Measurements from ENCODE around the gene IFNLR1. TPM values are rescaled to one million over a fixed set of nuclear protein-coding genes. Genes with fewer than 3 reads are reported as not detected.

IFNLR1 gene
- total RNA-seq (5.8 and 6.4 TPM in 2 replicates), polyA plus RNA-seq (3.6 and 7.5 TPM in 2 replicates)

DNA sequence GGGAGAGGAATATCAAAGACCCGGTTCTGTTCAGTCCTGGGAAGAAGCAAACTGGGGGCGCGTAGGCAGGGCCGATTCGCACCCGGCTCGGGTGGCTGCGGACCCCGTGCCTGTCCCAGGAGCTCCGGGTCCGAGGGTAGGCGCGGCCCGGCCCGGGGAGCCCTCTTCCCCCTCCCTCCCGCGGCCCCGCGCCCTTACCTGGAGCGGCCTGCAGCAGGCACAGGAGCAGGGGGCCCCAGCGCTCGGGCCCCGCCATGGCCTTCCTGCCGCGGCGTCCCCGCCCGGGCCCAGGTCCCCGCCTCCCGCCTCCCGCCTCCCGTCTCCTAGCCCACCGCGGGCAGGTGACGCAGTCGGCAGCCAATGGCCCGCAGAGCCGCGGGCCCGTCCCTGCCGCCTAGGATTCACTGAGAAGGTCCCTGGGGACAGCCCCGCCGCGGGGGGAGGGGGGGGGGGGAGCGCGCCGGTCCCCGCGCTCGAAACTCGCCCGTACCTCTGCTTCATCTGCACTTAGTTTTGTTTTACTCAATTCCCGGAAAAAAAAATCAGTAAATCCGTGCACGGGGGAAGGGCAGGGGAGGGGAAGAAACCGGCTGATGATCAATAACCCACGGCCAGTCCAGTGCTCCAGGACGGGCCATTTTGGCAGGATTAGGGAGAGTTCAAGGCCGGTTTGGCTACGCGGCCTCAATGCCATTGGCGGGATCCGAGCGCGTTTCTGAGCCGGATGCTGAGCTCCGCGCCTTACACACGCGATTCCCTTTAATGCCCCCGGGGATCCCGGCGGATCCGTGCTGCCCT is at the start of gene IFNLR1:
IFNLR1 (minus strand) TSS at position 297 of the 798 bp plus-strand sequence; CDS start at position 256, 41 bp downstream.
- DNase-seq (ENCODE audit: low spot score) = peak; percentile 89
- under 1% methylated on average over 45 of the region's 74 CpGs for WGBS (ENCODE audit: low lambda C conversion rate, missing lambda C conversion rate)
- Histone ChIP-seq H3K4me2 (peak within 1 kb of the TSS; percentile 94), H3K27ac (peak within 1 kb of the TSS; percentile 94), H3K9me3 (ENCODE audit: low read depth) (no peaks in the 10 kb centered on the region), H3K36me3 (replicated peaks; ENCODE audit: insufficient read depth, low read depth) (no peaks in the 10 kb centered on the region), H2AFZ (peak within 1 kb of the TSS; percentile 90), H3K79me2 (peaks cover 26% of the 10 kb centered on the region), H4K20me1 (ENCODE audit: insufficient read depth, poor library complexity, severe bottlenecking) (no peaks in the 10 kb centered on the region), H3K9me2 (replicated peaks; ENCODE audit: insufficient read depth) (no peaks in the 10 kb centered on the region), H3K4me1 (ENCODE audit: insufficient read depth) (no peaks in the 10 kb centered on the region), H3K4me3 (peak within 1 kb of the TSS; percentile 73), H3K27me3 (no peaks in the 10 kb centered on the region)
- TF ChIP-seq EZH2 (IDR thresholded peaks at IDR 0.05; ENCODE audit: borderline replicate concordance) (no peak), EZH2phosphoT487 (IDR thresholded peaks at IDR 0.05; ENCODE audit: low read depth, severe bottlenecking, unreplicated experiment) (no peak)
- TF ChIP-seq, protein P1, sequence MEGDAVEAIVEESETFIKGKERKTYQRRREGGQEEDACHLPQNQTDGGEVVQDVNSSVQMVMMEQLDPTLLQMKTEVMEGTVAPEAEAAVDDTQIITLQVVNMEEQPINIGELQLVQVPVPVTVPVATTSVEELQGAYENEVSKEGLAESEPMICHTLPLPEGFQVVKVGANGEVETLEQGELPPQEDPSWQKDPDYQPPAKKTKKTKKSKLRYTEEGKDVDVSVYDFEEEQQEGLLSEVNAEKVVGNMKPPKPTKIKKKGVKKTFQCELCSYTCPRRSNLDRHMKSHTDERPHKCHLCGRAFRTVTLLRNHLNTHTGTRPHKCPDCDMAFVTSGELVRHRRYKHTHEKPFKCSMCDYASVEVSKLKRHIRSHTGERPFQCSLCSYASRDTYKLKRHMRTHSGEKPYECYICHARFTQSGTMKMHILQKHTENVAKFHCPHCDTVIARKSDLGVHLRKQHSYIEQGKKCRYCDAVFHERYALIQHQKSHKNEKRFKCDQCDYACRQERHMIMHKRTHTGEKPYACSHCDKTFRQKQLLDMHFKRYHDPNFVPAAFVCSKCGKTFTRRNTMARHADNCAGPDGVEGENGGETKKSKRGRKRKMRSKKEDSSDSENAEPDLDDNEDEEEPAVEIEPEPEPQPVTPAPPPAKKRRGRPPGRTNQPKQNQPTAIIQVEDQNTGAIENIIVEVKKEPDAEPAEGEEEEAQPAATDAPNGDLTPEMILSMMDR (IDR thresholded peaks at IDR 0.05; ENCODE audit: poor library complexity) = no peak

DNA sequence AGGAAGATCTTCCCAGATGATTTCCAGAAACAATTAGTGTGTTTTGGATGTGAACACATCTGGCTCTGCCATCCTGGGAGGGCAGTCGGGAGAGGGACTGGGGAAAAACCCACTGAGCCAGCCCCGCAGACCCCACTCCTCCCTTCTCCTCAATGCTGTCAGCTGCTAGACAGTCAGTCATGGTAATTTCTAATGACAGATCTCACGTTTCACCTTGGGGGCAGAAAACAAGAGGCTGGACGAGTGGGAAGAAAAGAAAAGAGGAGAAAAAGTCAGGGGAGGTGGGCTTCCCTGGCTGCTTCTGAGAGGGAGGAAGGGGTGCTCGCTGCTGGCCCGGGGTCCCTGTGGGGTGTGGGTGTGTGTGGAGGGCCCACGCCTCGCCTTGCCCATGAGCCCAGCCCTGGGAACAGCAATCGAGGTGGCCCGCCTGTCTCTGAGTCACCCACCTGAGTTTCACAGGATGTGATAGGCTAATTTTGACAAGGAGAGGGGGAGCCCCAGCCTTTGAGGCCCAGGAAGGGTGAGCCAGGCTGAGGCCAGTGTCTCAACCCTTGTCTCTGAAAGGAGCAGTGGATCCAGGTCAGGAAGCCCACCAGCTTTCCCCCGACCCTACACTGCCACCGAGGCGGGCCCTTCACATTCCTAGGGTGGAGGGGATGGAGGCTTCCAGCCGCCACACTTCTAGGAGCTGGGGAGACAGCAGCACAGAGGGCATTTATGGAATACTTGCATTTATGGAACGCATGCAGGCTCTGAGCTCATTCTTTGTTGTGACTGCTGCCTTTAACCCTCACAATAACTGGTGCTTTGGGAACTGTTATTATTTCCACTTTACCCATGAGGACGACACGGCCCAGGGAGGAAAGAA is 49.1 kb upstream of the IFNLR1 start:
- Histone ChIP-seq H3K4me2 (no peak overlapping the region), H3K4me3 (no peak overlapping the region), H2AFZ (peak overlapping the region; percentile 16), H3K79me2 (no peaks in the 10 kb centered on the region), H3K27me3 (no peaks in the 10 kb centered on the region), H3K4me1 (ENCODE audit: insufficient read depth) (peaks cover 14% of the 10 kb centered on the region), H4K20me1 (ENCODE audit: insufficient read depth, poor library complexity, severe bottlenecking) (no peaks in the 10 kb centered on the region), H3K9me3 (ENCODE audit: low read depth) (no peaks in the 10 kb centered on the region), H3K27ac (peak overlapping the region; percentile 24), H3K9me2 (replicated peaks; ENCODE audit: insufficient read depth) (no peaks in the 10 kb centered on the region), H3K36me3 (replicated peaks; ENCODE audit: insufficient read depth, low read depth) (no peaks in the 10 kb centered on the region)
- DNase-seq (ENCODE audit: low spot score) = peak; percentile 49
- WGBS (ENCODE audit: low lambda C conversion rate, missing lambda C conversion rate) = 52% methylated on average over 17 of the region's 17 CpGs
- TF ChIP-seq, protein P1 (IDR thresholded peaks at IDR 0.05; ENCODE audit: poor library complexity) = no peak
- TF ChIP-seq EZH2 (IDR thresholded peaks at IDR 0.05; ENCODE audit: borderline replicate concordance) (no peak), EZH2phosphoT487 (IDR thresholded peaks at IDR 0.05; ENCODE audit: low read depth, severe bottlenecking, unreplicated experiment) (no peak)

DNA sequence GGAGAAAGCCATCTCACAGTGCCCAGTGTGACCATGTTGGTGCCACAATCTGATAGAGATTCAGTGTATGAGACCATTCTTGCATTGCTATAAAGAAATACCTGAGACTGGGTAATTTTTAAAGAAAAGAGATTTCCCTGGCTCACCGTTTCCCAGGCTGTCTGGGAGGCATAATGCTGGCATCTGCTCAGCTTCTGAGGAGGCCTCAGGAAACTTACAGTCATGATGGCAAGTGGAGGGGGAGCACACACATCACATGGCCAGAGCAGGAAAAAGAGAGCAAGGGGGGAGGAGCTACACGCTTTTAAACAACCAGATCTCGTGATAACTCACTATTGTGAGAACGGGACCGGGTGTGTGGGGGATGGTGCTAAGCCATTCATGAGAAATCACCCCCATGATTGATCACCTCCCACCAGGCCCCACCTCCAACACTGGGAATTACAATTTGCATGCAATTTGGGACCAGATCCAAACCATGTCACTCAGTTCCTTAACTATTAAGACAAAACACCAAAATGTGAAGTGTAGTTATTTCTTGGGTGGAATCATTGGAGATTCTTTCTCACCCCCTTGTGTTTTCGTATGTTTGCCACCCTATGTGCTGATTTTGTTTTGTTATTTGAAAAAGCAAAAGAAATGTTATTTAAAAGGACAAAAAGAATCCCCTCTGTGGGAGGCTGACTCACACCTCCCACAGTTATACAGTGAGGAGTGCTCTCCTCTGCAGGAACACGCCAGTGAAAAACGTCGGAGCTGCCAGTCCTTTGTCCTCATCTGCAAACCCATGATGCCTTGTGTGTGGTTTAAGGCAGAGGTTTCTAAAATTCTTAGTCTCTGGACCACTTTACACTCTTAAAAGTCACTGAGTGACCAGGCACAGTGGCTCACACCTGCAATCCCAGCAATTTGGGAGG is 46.9 kb upstream of the IFNLR1 start:
- Histone ChIP-seq H3K27ac (no peak overlapping the region), H3K9me2 (replicated peaks; ENCODE audit: insufficient read depth) (no peaks in the 10 kb centered on the region), H3K4me1 (ENCODE audit: insufficient read depth) (peaks cover 14% of the 10 kb centered on the region), H3K4me2 (no peak overlapping the region), H3K36me3 (replicated peaks; ENCODE audit: insufficient read depth, low read depth) (no peaks in the 10 kb centered on the region), H3K79me2 (no peaks in the 10 kb centered on the region), H2AFZ (no peak overlapping the region), H3K9me3 (ENCODE audit: low read depth) (no peaks in the 10 kb centered on the region), H4K20me1 (ENCODE audit: insufficient read depth, poor library complexity, severe bottlenecking) (no peaks in the 10 kb centered on the region), H3K4me3 (no peak overlapping the region), H3K27me3 (no peaks in the 10 kb centered on the region)
- no peak for DNase-seq (ENCODE audit: low spot score)
- no peak for TF ChIP-seq EZH2phosphoT487 (IDR thresholded peaks at IDR 0.05; ENCODE audit: low read depth, severe bottlenecking, unreplicated experiment)
- TF ChIP-seq, protein P1 (IDR thresholded peaks at IDR 0.05; ENCODE audit: poor library complexity) = no peak
- TF ChIP-seq EZH2 (IDR thresholded peaks at IDR 0.05; ENCODE audit: borderline replicate concordance) = no peak
- 81% methylated on average over 9 of the region's 9 CpGs for WGBS (ENCODE audit: low lambda C conversion rate, missing lambda C conversion rate)
